GM18867 (cell line): ENCODE measurements around the gene QRFPR.
"Not testable (repeated sequence)": the region's sequence is repeated elsewhere in the genome, so short reads cannot be mapped to it uniquely, and the experiment has no call there.

ENCODE experiments used
- ATAC-seq: cut with Tn5 transposase; IDR thresholded peaks from one replicate; pipeline ENCODE4 v1.9.1; 2021; ENCODE audit warnings: mild to moderate bottlenecking, moderate library complexity; ENCODE audit not compliant: unreplicated experiment

Gene QRFPR

GRCh38 chr4:121380776-121381462, at the start of gene QRFPR:
QRFPR (minus strand) TSS chr4:121381018; CDS start chr4:121380647, 371 bp downstream.
- no peak for ATAC-seq

- no peak for ATAC-seq
Observed at GRCh38 chr4:121428721-121429120, 47.9 kb upstream of the QRFPR start.

GRCh38 chr4:121421594-121421993, 40.8 kb upstream of the QRFPR start:
- no peak for ATAC-seq

GRCh38 chr4:121411151-121411744, 30.4 kb upstream of the QRFPR start:
- ATAC-seq = no peak

GRCh38 chr4:121408567-121408966, 27.7 kb upstream of the QRFPR start:
- ATAC-seq = not testable (repeated sequence)

GRCh38 chr4:121400632-121401031, 19.8 kb upstream of the QRFPR start:
- ATAC-seq = no peak

- ATAC-seq = no peak
Observed at GRCh38 chr4:121397941-121398601, 17.3 kb upstream of the QRFPR start.

GRCh38 chr4:121397434-121397833, 16.6 kb upstream of the QRFPR start:
- ATAC-seq = no peak

- ATAC-seq = no peak
Observed at GRCh38 chr4:121392426-121393086, 11.7 kb upstream of the QRFPR start.

- ATAC-seq = no peak
Observed at GRCh38 chr4:121390335-121390734, 9.5 kb upstream of the QRFPR start.

- no peak for ATAC-seq
Observed at GRCh38 chr4:121379276-121379675, 1.5 kb downstream of the QRFPR start.

- ATAC-seq = no peak
Observed at GRCh38 chr4:121377076-121377475, 3.7 kb downstream of the QRFPR start.

GRCh38 chr4:121376556-121376955, 4.3 kb downstream of the QRFPR start:
- no peak for ATAC-seq

- ATAC-seq = no peak
Observed at GRCh38 chr4:121376097-121376496, 4.7 kb downstream of the QRFPR start.

GRCh38 chr4:121375262-121375661, 5.6 kb downstream of the QRFPR start:
- ATAC-seq = no peak

GRCh38 chr4:121373841-121374240, 7.0 kb downstream of the QRFPR start:
- ATAC-seq = no peak

- ATAC-seq = peak; percentile 55
Observed at GRCh38 chr4:121370729-121371325, 10.0 kb downstream of the QRFPR start.

- ATAC-seq = no peak
Observed at GRCh38 chr4:121360495-121360894, 20.3 kb downstream of the QRFPR start.

GRCh38 chr4:121358473-121358872, 22.3 kb downstream of the QRFPR start:
- ATAC-seq = no peak

- no peak for ATAC-seq
Observed at GRCh38 chr4:121353213-121353612, 27.6 kb downstream of the QRFPR start.

- ATAC-seq = no peak
Observed at GRCh38 chr4:121344098-121344497, 36.7 kb downstream of the QRFPR start.
